GM19372 (cell line): ENCODE data around the gene HLA-DMA.

ENCODE experiments used
- ATAC-seq: cut with Tn5 transposase; IDR thresholded peaks from one replicate; pipeline ENCODE4 v1.9.1; 2021; ENCODE audit warnings: mild to moderate bottlenecking, low read depth, moderate library complexity; ENCODE audit not compliant: unreplicated experiment

The HLA-DMA gene

DNA sequence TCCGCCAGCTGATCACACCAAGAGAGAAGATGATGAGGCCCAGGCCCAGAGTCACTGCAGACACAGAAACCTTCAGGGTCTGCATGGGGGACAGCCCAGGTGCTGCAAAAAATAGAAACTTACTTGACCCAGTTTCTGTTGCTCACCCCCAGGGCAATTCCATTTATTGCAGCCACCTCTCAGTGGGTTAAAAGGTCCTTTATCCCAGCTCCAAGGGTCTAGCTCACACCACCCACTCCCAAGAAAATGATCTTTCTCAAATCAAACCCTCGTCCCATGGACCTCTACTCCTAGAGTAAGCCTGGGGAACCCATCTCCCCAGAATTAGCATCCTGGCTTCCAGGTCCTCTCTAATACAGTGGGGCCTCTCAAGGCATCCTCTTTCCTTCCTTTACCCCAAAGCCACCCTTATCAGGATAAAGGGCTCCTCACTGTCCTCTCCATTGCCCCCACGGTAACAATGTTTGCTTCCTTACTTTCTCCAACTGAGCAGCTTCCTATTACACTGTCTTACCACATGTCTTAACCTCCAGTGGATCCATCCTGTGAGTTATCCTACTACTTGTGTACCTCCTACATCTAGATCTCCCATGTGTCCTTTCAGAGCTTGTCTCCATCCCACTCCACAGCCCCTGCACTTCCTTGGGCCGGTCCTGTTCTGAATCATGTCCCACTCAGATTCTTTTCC, 17.2 kb downstream of the HLA-DMA start:
- no peak for ATAC-seq

DNA sequence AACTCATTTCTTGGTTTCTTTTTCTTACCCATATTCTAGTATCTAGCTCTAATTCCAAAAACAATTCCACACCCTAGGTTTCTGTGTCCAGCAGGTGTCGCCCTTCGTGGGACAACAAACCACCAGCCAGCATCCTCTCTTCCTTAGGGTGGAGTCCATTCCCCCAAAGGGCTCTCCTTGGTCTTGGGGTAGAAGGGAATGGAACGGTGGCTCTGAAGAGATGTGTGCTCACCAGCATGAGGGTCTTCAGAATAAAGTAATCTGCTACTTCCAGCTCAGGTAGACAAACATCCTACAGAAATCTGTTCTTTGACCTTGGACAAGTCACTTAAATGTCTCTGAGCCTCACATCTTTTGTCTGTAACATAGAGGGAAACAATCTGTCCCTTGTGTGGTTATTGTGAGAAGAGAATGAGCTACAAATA, 19.2 kb downstream of the HLA-DMA start:
- no peak for ATAC-seq

DNA sequence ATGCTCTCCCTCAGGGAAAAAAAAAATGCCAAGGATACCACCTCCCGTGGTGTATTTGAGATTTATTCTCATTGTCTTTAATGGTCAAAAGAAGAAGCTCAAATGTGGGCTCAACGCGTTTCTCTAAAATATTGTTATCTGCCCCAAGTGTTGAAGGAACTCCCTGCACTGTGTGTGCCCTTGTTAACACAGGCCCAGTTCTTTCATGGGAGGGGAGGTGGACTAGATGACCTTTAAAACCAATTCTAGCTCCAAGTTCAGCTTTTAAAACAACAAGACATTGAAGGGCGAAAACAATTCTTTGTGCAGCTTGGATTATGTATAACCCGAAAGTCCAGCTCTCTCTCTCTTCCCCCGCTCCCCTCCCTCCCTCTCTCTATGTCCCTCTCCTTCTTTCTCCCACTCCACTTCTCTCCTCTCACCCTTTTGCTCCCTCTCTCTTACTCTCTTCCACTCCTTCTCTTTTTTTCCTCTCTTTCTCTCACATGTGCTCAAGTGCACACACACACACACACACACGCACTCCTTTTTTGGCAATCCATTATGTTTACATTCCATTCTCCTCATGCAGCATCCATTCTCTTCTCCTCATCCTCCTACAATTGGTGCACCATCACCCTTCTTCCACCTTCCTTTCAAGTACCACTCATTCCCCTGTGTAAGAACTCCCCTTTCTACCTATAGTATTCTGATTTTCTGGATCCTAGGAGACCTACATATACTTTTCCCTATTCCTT, 20.6 kb downstream of the HLA-DMA start:
- ATAC-seq, result no peak

DNA sequence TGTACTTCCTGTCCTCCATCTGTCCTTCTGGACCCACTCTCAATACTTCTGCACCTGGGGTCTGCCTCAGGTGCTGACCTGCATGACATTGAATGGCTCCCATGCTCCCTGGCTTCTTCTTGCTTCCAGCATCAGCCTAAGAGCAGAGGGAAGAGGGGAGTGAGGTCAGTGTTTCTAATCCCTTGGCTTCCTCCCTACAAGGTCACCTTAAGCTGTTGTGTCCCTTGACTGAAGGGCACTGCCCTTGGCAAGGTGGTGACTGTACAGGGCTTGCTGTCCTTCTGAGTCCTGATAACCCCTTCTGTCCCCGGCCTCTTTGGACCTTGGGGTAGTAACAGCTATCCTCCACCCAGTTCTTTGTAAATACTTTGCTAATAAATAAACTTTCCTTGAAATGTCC, 21.7 kb downstream of the HLA-DMA start:
- no peak for ATAC-seq

DNA sequence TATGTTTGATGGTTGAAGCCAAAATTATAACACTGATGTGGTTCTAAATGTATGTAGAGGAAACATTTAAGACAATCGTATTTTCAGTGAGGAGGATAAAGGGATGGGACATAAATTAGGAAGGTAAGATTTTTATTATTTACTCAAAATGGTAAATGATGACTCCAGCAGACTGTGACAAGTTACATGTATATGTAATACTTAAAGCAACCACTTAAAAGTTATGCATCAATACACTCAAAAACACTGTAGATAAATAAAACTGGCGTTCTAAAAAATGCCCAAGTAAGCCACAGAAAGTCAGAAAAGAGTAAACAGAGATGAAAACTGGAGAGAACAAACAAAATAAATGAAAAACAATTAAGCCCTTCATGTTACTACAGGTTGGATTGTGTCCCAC, 30.8 kb downstream of the HLA-DMA start:
- no peak for ATAC-seq

DNA sequence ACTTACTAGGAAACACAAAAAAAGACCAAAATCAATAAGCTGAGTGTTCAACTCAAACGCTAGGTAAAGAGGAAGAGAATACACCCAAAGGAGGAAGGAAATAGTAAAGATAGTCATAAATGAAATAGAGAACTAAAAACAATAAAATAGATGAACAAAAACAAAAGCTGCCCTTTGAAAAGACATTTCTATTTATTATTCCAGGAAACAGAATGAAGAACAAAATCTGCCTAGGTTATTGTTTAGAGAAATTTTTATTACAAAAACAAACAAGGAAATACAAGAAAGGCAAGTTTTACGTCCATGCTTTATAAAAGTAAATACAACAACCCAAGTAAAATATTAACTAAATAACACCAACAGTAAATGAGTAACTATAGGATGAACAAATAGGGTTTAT, 32.2 kb downstream of the HLA-DMA start:
- no peak for ATAC-seq

DNA sequence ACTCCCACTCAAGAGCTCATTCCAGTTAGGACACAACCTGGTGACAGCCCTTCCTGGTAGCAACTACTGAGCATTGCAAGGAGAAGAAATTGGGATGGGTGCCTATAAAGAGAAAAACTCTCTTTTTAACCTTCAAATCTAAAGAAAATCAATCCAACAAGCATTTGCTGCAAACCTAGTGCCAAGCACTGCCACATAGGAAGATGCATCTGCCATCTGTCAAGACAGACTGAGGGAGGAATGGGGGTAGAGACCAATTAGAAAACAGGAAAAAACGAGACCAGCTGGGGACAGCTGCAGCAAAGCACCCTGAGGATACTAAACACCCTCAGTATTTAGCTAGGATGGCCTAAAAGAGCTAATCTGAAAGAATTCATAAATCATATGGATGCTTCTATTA, 39.9 kb downstream of the HLA-DMA start:
- no peak for ATAC-seq

DNA sequence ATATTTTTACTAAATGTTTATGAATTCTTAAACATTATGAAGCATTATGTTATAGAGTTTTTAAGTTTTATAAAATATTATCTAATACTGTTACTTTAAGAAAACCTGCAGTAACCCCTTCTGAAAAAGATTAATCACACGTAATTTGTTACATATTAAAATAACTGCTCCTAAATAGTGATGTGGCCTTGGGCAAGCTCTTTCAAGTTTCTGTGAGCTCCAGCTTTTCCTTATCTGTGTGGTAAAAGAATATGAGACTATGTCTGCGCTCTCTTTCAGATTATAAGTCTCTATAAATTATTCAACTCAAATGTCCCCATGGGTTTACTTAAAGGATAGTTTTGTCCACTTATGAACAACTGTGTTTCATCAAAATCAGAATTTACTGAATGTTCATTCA, 44.0 kb downstream of the HLA-DMA start:
- ATAC-seq, result no peak

DNA sequence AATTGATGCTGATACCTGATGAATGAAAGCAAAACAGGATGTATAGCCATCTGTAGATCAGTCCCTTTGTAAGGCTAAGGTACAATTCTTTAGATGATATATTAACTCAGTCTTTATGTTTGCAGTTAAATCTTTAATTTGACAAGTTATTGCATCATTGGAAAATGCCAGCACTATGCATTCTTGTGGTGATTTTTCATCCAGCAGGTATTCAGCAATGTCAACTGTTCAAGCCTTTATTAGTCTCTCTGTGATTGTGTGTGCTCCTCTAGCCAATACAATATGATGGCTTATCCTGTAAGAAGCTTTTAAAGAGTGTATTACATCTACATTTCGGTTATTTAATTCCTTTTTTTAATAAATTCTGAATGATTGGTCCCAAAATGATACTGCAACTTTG, 46.4 kb downstream of the HLA-DMA start:
- ATAC-seq, result no peak

DNA sequence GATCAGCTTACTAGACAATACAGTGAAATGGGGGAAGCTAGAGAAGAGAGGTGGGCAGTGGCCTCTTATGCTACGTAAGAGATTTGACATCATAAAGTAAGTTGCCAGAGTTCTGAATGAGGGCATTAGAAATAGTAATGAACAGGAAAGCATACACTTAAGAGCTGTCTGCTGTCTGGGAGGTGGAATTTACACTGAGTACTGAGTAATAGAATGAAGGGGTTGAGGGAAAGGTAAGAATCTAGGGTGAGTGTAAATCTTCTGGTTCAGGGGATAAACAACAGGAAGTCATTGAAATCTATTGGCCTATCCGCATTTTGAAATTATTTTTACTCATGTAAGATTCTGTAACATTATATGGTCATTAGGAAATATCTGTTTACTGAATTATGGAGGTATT, 47.8 kb downstream of the HLA-DMA start:
- ATAC-seq, result no peak

DNA sequence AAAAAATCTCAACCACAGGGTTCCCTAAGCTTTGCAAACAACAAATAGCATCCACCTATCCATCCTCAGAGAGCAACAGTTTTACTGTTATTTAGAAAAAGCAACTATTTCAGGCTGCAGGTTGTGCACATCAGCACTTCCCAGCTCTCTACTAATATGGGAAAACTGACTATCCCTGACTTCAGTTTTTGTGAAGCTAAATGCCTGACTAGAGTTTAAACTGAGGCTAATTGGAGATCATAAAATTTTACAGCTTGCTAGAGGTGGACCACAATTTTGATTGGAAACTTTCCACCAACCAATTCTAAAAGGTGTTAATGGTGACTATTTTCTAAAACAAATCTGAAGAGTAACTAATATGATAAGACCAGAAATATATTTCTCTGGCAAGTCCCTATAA, 48.9 kb downstream of the HLA-DMA start:
- ATAC-seq, result no peak
